HCT116 (cell line): ENCODE data around the gene EXOSC6. TPM values are rescaled to one million over a fixed set of nuclear protein-coding genes. Genes with fewer than 3 reads are reported as not detected.
"Not testable (repeated sequence)": the region's sequence is repeated elsewhere in the genome, so short reads cannot be mapped to it uniquely, and the experiment has no call there.

ENCODE experiments used
- ATAC-seq: fragments of 200-7000 bp; cut with Tn5 transposase; 2 replicates; pipeline ENCODE4 v1.9.1; 2020; ENCODE audit warnings: mild to moderate bottlenecking, moderate library complexity
- BruUV-seq: library from RNA; stranded (reverse); fragments of 400-500 nt; replicated peaks from 2 replicates; lab custom pipeline; 2021; lab: Mats Ljungman, UMichigan
- CTCF ChIA-PET: fragments of 300-600 bp; sonication (Branson Sonifier 250); formaldehyde crosslinking; loops from one replicate; lab custom pipeline; 2021; ENCODE audit warnings: antibody characterized with exemption; lab: Charles Lee
- POLR2A ChIA-PET: fragments of 300-600, 350-600 bp; sonication (Branson Sonifier 250); formaldehyde crosslinking; loops from one replicate; lab custom pipeline; 2021; ENCODE audit warnings: antibody characterized with exemption; lab: Charles Lee
- RAD21 ChIA-PET, 2 experiments: fragments of 300-600 bp; sonication (Branson Sonifier 250); formaldehyde crosslinking; loops; one replicate each; lab custom pipeline; 2023; ENCODE audit warnings: low total read pairs in 2 of 2; ENCODE audit not compliant: uncharacterized antibody in 2 of 2, unreplicated experiment in 2 of 2, low non-redundant PET in 1 of 2; lab: Charles Lee
- DNase-seq: peaks from one replicate; pipeline ENCODE4 v3.0.0-alpha.2; 2010; ENCODE audit warnings: low read depth, low spot score
- H2AFZ ChIP-seq: fragments of 200-600 bp; shearing (Covaris generic), sonication (generic); 2 replicates; pipeline ENCODE4 v1.6.1; 2017; ENCODE audit warnings: low read depth, mixed run types, mixed read lengths, antibody characterized with exemption, low read length; ENCODE audit not compliant: poor library complexity, severe bottlenecking
- H3K27ac ChIP-seq: 2 replicates; pipeline ENCODE4 v1.5.1; 2012; ENCODE audit warnings: low read depth, low read length
- H3K27me3 ChIP-seq: fragments of 200-600 bp; sonication (generic); 2 replicates; pipeline ENCODE4 v1.6.1; 2016; ENCODE audit warnings: mixed run types, low read length, mixed read lengths; ENCODE audit not compliant: insufficient read depth
- H3K36me3 ChIP-seq, 2 experiments: fragments of 200-500 bp in 1 of 2; fragments of 200-600 bp in 1 of 2; sonication (Bioruptor generic) in 1 of 2; sonication (generic) in 1 of 2; 2 replicates each; pipeline versions ENCODE4 v1.5.1 to v1.6.1; 2014 to 2016; ENCODE audit warnings: low read length in 2 of 2, inconsistent platforms in 1 of 2, mixed read lengths in 1 of 2, mixed run types in 1 of 2; ENCODE audit not compliant: insufficient read depth in 2 of 2, control insufficient read depth in 1 of 2
- H3K4me1 ChIP-seq, 2 experiments: fragments of 200-600 bp in 1 of 2; sonication (generic) in 1 of 2; 2 replicates each; pipeline versions ENCODE4 v1.5.1 to v1.6.1; 2012 to 2017; ENCODE audit warnings: low read length in 2 of 2, inconsistent platforms in 1 of 2, mild to moderate bottlenecking in 1 of 2, mixed read lengths in 1 of 2, mixed run types in 1 of 2, moderate library complexity in 1 of 2; ENCODE audit not compliant: insufficient read depth in 2 of 2, control insufficient read depth in 1 of 2
- H3K4me2 ChIP-seq: fragments of 200-600 bp; sonication (generic); 2 replicates; pipeline ENCODE4 v1.6.1; 2017; ENCODE audit warnings: mixed run types, low read length, mixed read lengths
- H3K4me3 ChIP-seq, 2 experiments: fragments of 200-600 bp in 1 of 2; sonication (generic) in 1 of 2; replicated peaks in 1 of 2; 2 replicates each; pipeline ENCODE4 v1.5.1; 2011 to 2016; ENCODE audit warnings: low read length in 2 of 2, control low read depth in 1 of 2, low read depth in 1 of 2, mild to moderate bottlenecking in 1 of 2, mixed read lengths in 1 of 2, mixed run types in 1 of 2
- H3K79me2 ChIP-seq: fragments of 200-600 bp; sonication (generic); 2 replicates; pipeline ENCODE4 v1.6.1; 2017; ENCODE audit warnings: mild to moderate bottlenecking, mixed run types, low read length, moderate library complexity, mixed read lengths; ENCODE audit not compliant: insufficient read depth
- H3K9ac ChIP-seq: fragments of 200-600 bp; sonication (generic); 2 replicates; pipeline ENCODE4 v1.6.1; 2016; ENCODE audit warnings: low read length, mixed read lengths
- H3K9me2 ChIP-seq: fragments of 200-600 bp; sonication (generic), shearing (Covaris generic); 2 replicates; pipeline ENCODE4 v1.6.1; 2017; ENCODE audit warnings: mixed run types, mild to moderate bottlenecking, moderate library complexity; ENCODE audit not compliant: insufficient read depth
- H3K9me3 ChIP-seq, 2 experiments: fragments of 200-500 bp in 1 of 2; fragments of 200-600 bp in 1 of 2; sonication (Bioruptor generic) in 1 of 2; sonication (generic) in 1 of 2; 2 replicates each; pipeline ENCODE4 v1.6.1; 2014 to 2017; ENCODE audit warnings: low read length in 2 of 2, mixed read lengths in 2 of 2, inconsistent platforms in 1 of 2, low read depth in 1 of 2, mild to moderate bottlenecking in 1 of 2, mixed run types in 1 of 2, moderate library complexity in 1 of 2; ENCODE audit not compliant: control insufficient read depth in 1 of 2, insufficient read depth in 1 of 2
- H4K20me1 ChIP-seq: fragments of 200-600 bp; sonication (generic), shearing (Covaris generic); 2 replicates; pipeline ENCODE4 v1.6.1; 2017; ENCODE audit warnings: mixed run types, mild to moderate bottlenecking, moderate library complexity; ENCODE audit not compliant: insufficient read depth
- EZH2phosphoT487 ChIP-seq: fragments of 200-600 bp; IDR thresholded peaks from 2 replicates; pipeline ENCODE4 v1.6.1; 2018; ENCODE audit warnings: antibody characterized with exemption, borderline replicate concordance
- MAX ChIP-seq: IDR thresholded peaks from 2 replicates; pipeline ENCODE4 v1.6.1; 2012
- POLR2AphosphoS5 ChIP-seq: IDR thresholded peaks from 2 replicates; pipeline ENCODE4 v1.6.1; 2011; ENCODE audit warnings: mild to moderate bottlenecking, low read depth, low read length, moderate library complexity
- SIN3A ChIP-seq: IDR thresholded peaks from 2 replicates; pipeline ENCODE4 v1.6.1; 2012; ENCODE audit warnings: low read depth
- YY1 ChIP-seq: IDR thresholded peaks from 2 replicates; pipeline ENCODE4 v1.6.1; 2011; ENCODE audit warnings: low read length, low read depth, moderate library complexity, mild to moderate bottlenecking; ENCODE audit not compliant: insufficient replicate concordance; ENCODE audit errors: extremely low read depth
- ZNF274 ChIP-seq: fragments of 200-500 bp; sonication (Bioruptor generic); IDR thresholded peaks from 2 replicates; pipeline ENCODE4 v1.6.1; 2014; ENCODE audit warnings: mild to moderate bottlenecking, low read depth, low read length, inconsistent platforms
- intact Hi-C: fragments of 100-400 bp; cut with micrococcal nuclease; formaldehyde crosslinking; loops from 2 replicates; pipeline ENCODE4 v1.10.0; 2022
- total RNA-seq: library from RNA; stranded (reverse); gene quantifications from one replicate; pipeline ENCODE4 v1.2.1, GENCODE V29; 2021; ENCODE audit not compliant: unreplicated experiment

Gene EXOSC6
- total RNA-seq, 1 experiment from 2014 or later = 22.9 TPM

- H3K9me3 ChIP-seq = no peaks in the 10 kb centered on the region
- RAD21 ChIA-PET = no interaction called here
- intact Hi-C loops = loop anchor here (10.0 kb wide), 1 partner anchor 86 kb away; no protein-coding TSS in a partner anchor
- H4K20me1 ChIP-seq = no peaks in the 10 kb centered on the region
- H2AFZ ChIP-seq = no peak overlapping the region
- no peak for TF ChIP-seq YY1
- TF ChIP-seq SIN3A = 0 out of 2 replicates have a peak, but pooled peaks have one; percentile 63
- no peak for TF ChIP-seq POLR2AphosphoS5
- peak; percentile 49 for TF ChIP-seq MAX
- TF ChIP-seq EZH2phosphoT487 = no peak
- no peak for TF ChIP-seq ZNF274
- ATAC-seq (peak; percentile 61), DNase-seq (no peak)
- H3K9ac ChIP-seq = peak overlapping the region; percentile 84
- peaks cover 25% of the 10 kb centered on the region for H3K79me2 ChIP-seq
- POLR2A ChIA-PET = interaction anchor here (1.6 kb wide), 1 partner anchor 38 kb away, joined by 5 read pairs; the partner anchor contains the start of gene AARS1
- H3K4me1 ChIP-seq = peaks cover 5 to 7% of the 10 kb centered on the region in 2 experiments; a peak in 2 of 4 replicates
- no TSS peak for BruUV-seq
- peaks cover 10 to 32% of the 10 kb centered on the region in 2 experiments for H3K36me3 ChIP-seq
- H3K9me2 ChIP-seq = no peaks in the 10 kb centered on the region
- peak overlapping the region; percentile 59 to 82 for H3K4me3 ChIP-seq
- H3K27me3 ChIP-seq = no peaks in the 10 kb centered on the region
- H3K27ac ChIP-seq = peak overlapping the region; percentile 95
- CTCF ChIA-PET = interaction anchor here (1.0 to 1.9 kb wide), 4 partner anchors 12 to 129 kb away, joined by 3 to 9 read pairs (median 4); partner anchors contain the start of gene AARS1
- H3K4me2 ChIP-seq = peak overlapping the region; percentile 92
These were observed 752 bp downstream of the EXOSC6 start for GRCh38 chr16:70250748-70251628.

GRCh38 chr16:70249697-70250096 is 2.0 kb downstream of the EXOSC6 start:
- POLR2A ChIA-PET, CTCF ChIA-PET, ATAC-seq, H3K4me1 ChIP-seq, H3K4me3 ChIP-seq, H3K9me2 ChIP-seq, DNase-seq, H2AFZ ChIP-seq, H3K27me3 ChIP-seq, H3K9ac ChIP-seq, H3K27ac ChIP-seq, H4K20me1 ChIP-seq, H3K4me2 ChIP-seq, RAD21 ChIA-PET, H3K9me3 ChIP-seq, BruUV-seq: not testable (repeated sequence)
- Histone ChIP-seq H3K79me2 (peaks cover 25% of the 10 kb centered on the region), H3K36me3 (peaks cover 10 to 27% of the 10 kb centered on the region in 2 experiments)
- intact Hi-C loops = loop anchor here (10.0 kb wide), 1 partner anchor 85 kb away; no protein-coding TSS in a partner anchor

- ATAC-seq, BruUV-seq, POLR2A ChIA-PET: not testable (repeated sequence)
These were observed 13.0 kb downstream of the EXOSC6 start for GRCh38 chr16:70238773-70239172.

More at GRCh38 chr16:70238773-70239172, 13.0 kb downstream of the EXOSC6 start:
- H3K36me3 ChIP-seq, RAD21 ChIA-PET, H3K9ac ChIP-seq, H3K9me2 ChIP-seq, H2AFZ ChIP-seq, H3K27ac ChIP-seq, DNase-seq, CTCF ChIA-PET, H3K4me1 ChIP-seq, H3K27me3 ChIP-seq, H3K4me2 ChIP-seq, H3K9me3 ChIP-seq, H3K79me2 ChIP-seq, H3K4me3 ChIP-seq, intact Hi-C loops, H4K20me1 ChIP-seq: not testable (repeated sequence)
